Stimulated activated CD8-positive, alpha-beta memory T cell treated with anti-CD3 and anti-CD28 coated beads, Interleukin-4, amount 100 ng/mL, for 48 hours (primary cell): ENCODE data around the gene SLC25A41.
"Not testable (repeated sequence)": the region's sequence is repeated elsewhere in the genome, so short reads cannot be mapped to it uniquely, and the experiment has no call there.

Experiments used
- DNase-seq: peaks from one replicate; pipeline ENCODE4 v3.0.0-alpha.2; 2020

Gene SLC25A41

GRCh38 chr19:6402837-6403608 lies 30.5 kb downstream of the SLC25A41 start:
- DNase-seq, result no peak

- DNase-seq, result no peak
Observed at GRCh38 chr19:6402058-6402457, 31.5 kb downstream of the SLC25A41 start.

GRCh38 chr19:6400062-6400944 lies 33.3 kb downstream of the SLC25A41 start:
- DNase-seq, result not testable (repeated sequence)

- DNase-seq, result no peak
Observed at GRCh38 chr19:6396305-6396704, 37.3 kb downstream of the SLC25A41 start.

GRCh38 chr19:6394831-6395230 lies 38.7 kb downstream of the SLC25A41 start:
- no peak for DNase-seq

- DNase-seq, result no peak
Observed at GRCh38 chr19:6393983-6394412, 39.6 kb downstream of the SLC25A41 start.

GRCh38 chr19:6393074-6393982 lies 40.2 kb downstream of the SLC25A41 start, which contains the start of gene GTF2F1:
GTF2F1 (minus strand) TSS chr19:6393164; CDS start chr19:6392995, 169 bp downstream.
- peak; percentile 98 for DNase-seq

- DNase-seq, result no peak
Observed at GRCh38 chr19:6392221-6393073, 41.1 kb downstream of the SLC25A41 start.

- no peak for DNase-seq
Observed at GRCh38 chr19:6387372-6387771, 46.2 kb downstream of the SLC25A41 start.

- DNase-seq, result no peak
Observed at GRCh38 chr19:6384381-6384780, 49.2 kb downstream of the SLC25A41 start.

GRCh38 chr19:6383188-6383587 lies 50.4 kb downstream of the SLC25A41 start:
- no peak for DNase-seq

GRCh38 chr19:6381030-6381750 lies 52.4 kb downstream of the SLC25A41 start:
- DNase-seq, result no peak

GRCh38 chr19:6379744-6380143 lies 53.8 kb downstream of the SLC25A41 start:
- DNase-seq, result no peak

GRCh38 chr19:6378486-6378885 lies 55.1 kb downstream of the SLC25A41 start:
- DNase-seq, result no peak

GRCh38 chr19:6378041-6378440 lies 55.5 kb downstream of the SLC25A41 start:
- no peak for DNase-seq

GRCh38 chr19:6376512-6377190 lies 56.9 kb downstream of the SLC25A41 start:
- no peak for DNase-seq
